Prostate gland (tissue), 2 donors: ENCODE results near the gene C3orf62. TPM values are rescaled to one million over a fixed set of nuclear protein-coding genes. Genes with fewer than 3 reads are reported as not detected.

Experiments
- DNase-seq: peaks from one replicate; pipeline ENCODE4 v3.0.0-alpha.2; 2019; ENCODE audit warnings: low spot score
- H3K27ac ChIP-seq, 2 donors: fragments of 200-600 bp; sonication (generic); 2 replicates each; pipeline ENCODE4 v1.5.1; 2017 to 2019
- H3K27me3 ChIP-seq: fragments of 200-600 bp; sonication (generic); replicated peaks from 2 replicates; pipeline ENCODE4 v1.5.1; 2019; ENCODE audit not compliant: insufficient read depth
- H3K36me3 ChIP-seq, 2 donors: fragments of 200-600 bp; sonication (generic); 1 replicate in 1 of 2; 2 replicates in 1 of 2; pipeline versions ENCODE4 v1.5.1 to v1.8.1; 2017 to 2019
- H3K4me1 ChIP-seq: fragments of 200-600 bp; sonication (generic); replicated peaks from 2 replicates; pipeline ENCODE4 v1.5.1; 2019
- H3K4me3 ChIP-seq, 2 donors: fragments of 200-600 bp; sonication (generic); 2 replicates each; pipeline ENCODE4 v1.5.1; 2017 to 2019
- H3K9me3 ChIP-seq: fragments of 200-600 bp; sonication (generic); 2 replicates; pipeline ENCODE4 v1.5.1; 2017
- POLR2A ChIP-seq: fragments of 450-650 bp; IDR thresholded peaks from one replicate; pipeline ENCODE4 v1.6.1; 2016; ENCODE audit warnings: antibody characterized with exemption, mild to moderate bottlenecking
- POLR2AphosphoS5 ChIP-seq: sonication (generic); formaldehyde crosslinking; IDR thresholded peaks from one replicate; pipeline ENCODE4 v1.6.1; 2017; ENCODE audit warnings: antibody characterized with exemption
- WGBS: methylation state at CpG from one replicate; pipeline ENCODE4 v1.1.5; 2018; 5-methylcytosine and 5-hydroxymethylcytosine counted together
- intact Hi-C: fragments of 100-400 bp; cut with DNase I; formaldehyde crosslinking; loops from one replicate; pipeline ENCODE4 v1.14.2; 2022
- total RNA-seq, 2 donors: library from RNA; depleted of rRNA; stranded (reverse); fragments of >200 nt; gene quantifications; one replicate each; pipeline ENCODE4 v1.1.0, GENCODE V29; 2016
- TF ChIP-seq, protein P1 (sequence below), 4 experiments: fragments of 200-600 bp in 2 of 4; fragments of 450-650 bp in 2 of 4; sonication (generic) in 2 of 4; IDR thresholded peaks; 1 replicate in 3 of 4; 2 replicates in 1 of 4; pipeline ENCODE4 v1.5.1; 2016 to 2019; ENCODE audit warnings: antibody characterized with exemption in 4 of 4, mild to moderate bottlenecking in 2 of 4, moderate library complexity in 2 of 4

The C3orf62 gene
- total RNA-seq, 2 donors from 2014 or later: 4.3 to 9.7 TPM

DNA sequence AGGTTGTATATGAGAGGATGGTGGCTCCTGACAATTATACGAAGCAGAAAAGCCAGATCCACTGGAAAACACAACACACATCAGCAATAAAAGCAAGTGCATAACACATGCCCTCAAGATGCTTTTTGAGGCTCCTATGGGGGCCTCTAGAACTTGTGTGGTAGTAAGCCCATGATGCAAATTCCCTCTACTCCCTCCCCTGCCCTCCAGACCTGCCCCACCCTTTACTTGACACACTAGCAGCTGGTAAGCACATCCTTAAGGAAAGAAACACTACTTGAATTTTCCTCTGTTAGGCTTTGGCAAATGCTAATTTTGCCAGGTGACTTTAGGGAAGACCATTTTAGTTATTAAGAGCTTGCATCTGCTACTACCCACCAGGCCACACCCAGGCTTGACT, 33.6 kb upstream of the C3orf62 start:
- DNase-seq: no peak
- no peak for TF ChIP-seq POLR2A
- no peak for TF ChIP-seq POLR2AphosphoS5
- TF ChIP-seq, protein P1, sequence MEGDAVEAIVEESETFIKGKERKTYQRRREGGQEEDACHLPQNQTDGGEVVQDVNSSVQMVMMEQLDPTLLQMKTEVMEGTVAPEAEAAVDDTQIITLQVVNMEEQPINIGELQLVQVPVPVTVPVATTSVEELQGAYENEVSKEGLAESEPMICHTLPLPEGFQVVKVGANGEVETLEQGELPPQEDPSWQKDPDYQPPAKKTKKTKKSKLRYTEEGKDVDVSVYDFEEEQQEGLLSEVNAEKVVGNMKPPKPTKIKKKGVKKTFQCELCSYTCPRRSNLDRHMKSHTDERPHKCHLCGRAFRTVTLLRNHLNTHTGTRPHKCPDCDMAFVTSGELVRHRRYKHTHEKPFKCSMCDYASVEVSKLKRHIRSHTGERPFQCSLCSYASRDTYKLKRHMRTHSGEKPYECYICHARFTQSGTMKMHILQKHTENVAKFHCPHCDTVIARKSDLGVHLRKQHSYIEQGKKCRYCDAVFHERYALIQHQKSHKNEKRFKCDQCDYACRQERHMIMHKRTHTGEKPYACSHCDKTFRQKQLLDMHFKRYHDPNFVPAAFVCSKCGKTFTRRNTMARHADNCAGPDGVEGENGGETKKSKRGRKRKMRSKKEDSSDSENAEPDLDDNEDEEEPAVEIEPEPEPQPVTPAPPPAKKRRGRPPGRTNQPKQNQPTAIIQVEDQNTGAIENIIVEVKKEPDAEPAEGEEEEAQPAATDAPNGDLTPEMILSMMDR (IDR thresholded peaks at IDR 0.05): no peak
- Histone ChIP-seq H3K4me1 (no peaks in the 10 kb centered on the region), H3K36me3 (no peaks in the 10 kb centered on the region), H3K9me3 (no peaks in the 10 kb centered on the region), H3K4me3 (no peak overlapping the region), H3K27ac (no peak overlapping the region), H3K27me3 (no peaks in the 10 kb centered on the region)
- WGBS: 100% methylated on average over 1 of the region's 1 CpG
- intact Hi-C loops: no loop called here

DNA sequence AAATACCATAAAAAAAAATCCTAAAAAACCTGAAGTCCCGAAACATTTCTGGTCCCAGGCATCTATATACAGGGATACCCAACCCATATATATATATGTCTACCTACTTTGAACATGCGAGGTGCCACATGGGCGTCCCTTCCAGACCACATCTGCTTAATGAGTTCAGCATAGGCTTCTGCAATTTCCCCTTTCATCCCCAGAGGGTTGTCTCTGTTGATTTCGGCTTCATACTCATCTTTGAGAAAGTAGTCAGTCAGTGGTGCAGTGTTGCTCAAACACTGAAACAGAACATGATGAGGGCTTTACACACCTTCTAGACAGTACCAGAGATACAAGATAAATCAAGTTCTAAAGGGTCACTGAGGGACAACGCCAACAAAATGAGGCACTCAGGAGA, 28.6 kb upstream of the C3orf62 start:
- Histone ChIP-seq H3K27me3 (no peaks in the 10 kb centered on the region), H3K4me3 (no peak overlapping the region), H3K36me3 (peaks cover 4 to 5% of the 10 kb centered on the region in 2 donors), H3K9me3 (no peaks in the 10 kb centered on the region), H3K27ac (no peak overlapping the region), H3K4me1 (no peaks in the 10 kb centered on the region)
- no peak for DNase-seq
- WGBS: 97% methylated on average over 5 of the region's 5 CpGs
- TF ChIP-seq POLR2AphosphoS5 (no peak), POLR2A (no peak)
- TF ChIP-seq, protein P1 (IDR thresholded peaks at IDR 0.05): no peak
- intact Hi-C loops: no loop called here

DNA sequence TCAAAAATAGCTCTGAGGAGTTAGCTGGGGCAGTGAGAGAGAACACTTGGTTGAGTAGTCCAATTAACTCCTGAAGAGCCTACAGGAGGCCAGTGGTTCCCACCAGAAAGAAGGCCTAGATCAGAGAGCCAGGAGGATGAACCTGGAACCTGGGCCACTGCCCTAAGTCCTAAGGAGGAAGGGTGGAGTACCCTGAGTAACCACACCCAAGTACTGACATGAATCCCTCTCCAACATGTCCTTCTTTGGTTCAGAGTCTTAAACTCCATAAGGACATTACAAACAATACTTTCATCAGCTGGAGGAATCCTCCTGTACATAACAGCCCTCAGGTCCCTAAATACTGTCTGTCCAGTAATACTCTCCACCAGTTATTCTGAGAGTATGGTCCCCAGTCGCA, 25.6 kb upstream of the C3orf62 start:
- TF ChIP-seq POLR2A (no peak), POLR2AphosphoS5 (no peak)
- TF ChIP-seq, protein P1 (IDR thresholded peaks at IDR 0.05): no peak
- H3K36me3 ChIP-seq: peaks cover 13 to 17% of the 10 kb centered on the region in 2 donors
- intact Hi-C loops: no loop called here
- no peaks in the 10 kb centered on the region for H3K27me3 ChIP-seq
- no peak for DNase-seq
- WGBS: 100% methylated on average over 1 of the region's 1 CpG
- H3K4me3 ChIP-seq: no peak overlapping the region
- H3K9me3 ChIP-seq: no peaks in the 10 kb centered on the region
- no peaks in the 10 kb centered on the region for H3K4me1 ChIP-seq
- H3K27ac ChIP-seq: no peak overlapping the region

DNA sequence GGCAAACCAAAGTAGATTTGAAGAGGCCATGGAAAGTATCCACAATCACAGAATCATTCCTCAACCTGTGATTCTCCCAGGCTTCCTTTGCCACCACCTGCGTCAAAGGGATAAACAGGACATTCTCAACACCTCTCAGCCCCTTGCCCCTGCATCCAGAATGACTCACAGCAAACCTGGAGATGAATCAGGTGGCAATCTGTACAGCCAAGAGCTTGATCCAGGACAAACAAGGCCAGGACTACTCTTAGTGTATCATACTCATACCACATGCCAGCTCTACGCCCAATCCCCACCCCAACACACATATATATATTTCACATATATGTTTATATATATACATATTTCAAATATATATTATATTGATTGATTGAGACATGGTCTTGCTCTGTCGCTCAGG, 23.6 kb upstream of the C3orf62 start:
- no peaks in the 10 kb centered on the region for H3K9me3 ChIP-seq
- no peaks in the 10 kb centered on the region for H3K27me3 ChIP-seq
- no peak overlapping the region for H3K27ac ChIP-seq
- TF ChIP-seq, protein P1 (IDR thresholded peaks at IDR 0.05): no peak
- TF ChIP-seq POLR2A (no peak), POLR2AphosphoS5 (no peak)
- no peak overlapping the region for H3K4me3 ChIP-seq
- WGBS: over 99% methylated on average over 3 of the region's 3 CpGs
- H3K4me1 ChIP-seq: no peaks in the 10 kb centered on the region
- no peak for DNase-seq
- intact Hi-C loops: no loop called here
- peaks cover 17 to 21% of the 10 kb centered on the region in 2 donors for H3K36me3 ChIP-seq

DNA sequence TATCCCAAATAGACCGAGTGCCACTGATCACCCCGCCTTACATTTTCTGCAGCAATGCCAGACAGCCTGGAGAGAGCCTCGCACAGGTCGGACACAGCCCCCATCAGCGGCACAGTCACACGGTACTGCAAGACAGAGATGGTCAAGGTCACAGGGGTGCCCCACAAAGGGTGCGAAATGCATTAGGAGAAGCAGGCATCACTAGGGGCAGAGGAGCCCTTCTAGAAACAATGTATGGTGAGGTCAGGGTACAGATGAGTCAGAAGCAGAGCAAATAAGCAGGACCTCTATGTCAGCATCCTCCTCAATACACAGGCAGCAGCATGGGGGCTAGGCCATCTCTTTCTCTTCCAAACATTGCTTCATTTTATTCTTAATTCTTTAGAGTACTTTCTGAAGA, 21.5 kb upstream of the C3orf62 start:
- no peaks in the 10 kb centered on the region for H3K9me3 ChIP-seq
- H3K27ac ChIP-seq: no peak overlapping the region
- no peaks in the 10 kb centered on the region for H3K27me3 ChIP-seq
- no peak overlapping the region for H3K4me3 ChIP-seq
- WGBS: 91% methylated on average over 7 of the region's 7 CpGs
- TF ChIP-seq, protein P1 (IDR thresholded peaks at IDR 0.05): no peak
- no peak for TF ChIP-seq POLR2A
- no peak for TF ChIP-seq POLR2AphosphoS5
- peaks cover 17% of the 10 kb centered on the region in 2 donors for H3K36me3 ChIP-seq
- no peaks in the 10 kb centered on the region for H3K4me1 ChIP-seq
- no peak for DNase-seq
- intact Hi-C loops: loop anchor here (10.0 kb wide), 1 partner anchor 146 kb away; no protein-coding TSS in a partner anchor
